WTC11 (cell line): ENCODE measurements around the gene PCYOX1L. TPM values are rescaled to one million over a fixed set of nuclear protein-coding genes. Genes with fewer than 3 reads are reported as not detected.
A peak's percentile ranks its signal among the peaks of the same experiment; 100 is the strongest.

Experiments used
- ATAC-seq: fragments of 200-7000 bp; cut with Tn5 transposase; 2 replicates; pipeline ENCODE4 v1.10.0; 2021; ENCODE audit warnings: mild to moderate bottlenecking, moderate library complexity
- CTCF ChIA-PET: fragments of 300-600 bp; sonication (Branson Sonifier 250); formaldehyde crosslinking; loops from one replicate; lab custom pipeline; 2021; ENCODE audit warnings: antibody characterized with exemption; lab: Charles Lee
- POLR2A ChIA-PET: fragments of 350-600 bp; sonication (Branson Sonifier 250); formaldehyde crosslinking; loops from one replicate; lab custom pipeline; 2021; ENCODE audit warnings: antibody characterized with exemption; lab: Charles Lee
- DNase-seq: peaks from one replicate; pipeline ENCODE4 v3.0.0; 2021; ENCODE audit warnings: low spot score
- H3K27ac Mint-ChIP-seq: 2 replicates; pipeline ENCODE4 v1.8.0; 2021; ENCODE audit warnings: mixed read lengths
- H3K27me3 Mint-ChIP-seq: 2 replicates; pipeline ENCODE4 v1.8.0; 2021; ENCODE audit warnings: low read depth, mild to moderate bottlenecking, moderate library complexity, mixed read lengths
- H3K36me3 Mint-ChIP-seq: 2 replicates; pipeline ENCODE4 v1.8.0; 2021; ENCODE audit warnings: mixed read lengths
- H3K4me1 Mint-ChIP-seq: 2 replicates; pipeline ENCODE4 v1.8.0; 2022; ENCODE audit warnings: mixed read lengths
- H3K4me3 Mint-ChIP-seq: 2 replicates; pipeline ENCODE4 v1.8.0; 2021; ENCODE audit warnings: mild to moderate bottlenecking, moderate library complexity, mixed read lengths
- H3K9me3 Mint-ChIP-seq: 2 replicates; pipeline ENCODE4 v1.8.0; 2021; ENCODE audit warnings: mixed read lengths
- CTCF ChIP-seq: fragments of 200-600 bp; IDR thresholded peaks from 2 replicates; pipeline ENCODE4 v1.8.0; 2022; ENCODE audit warnings: antibody characterized with exemption
- FOXP4 ChIP-seq: sonication (generic); formaldehyde crosslinking; IDR thresholded peaks from 2 replicates; pipeline ENCODE4 v1.8.0; 2022; ENCODE audit warnings: mild to moderate bottlenecking, missing genetic modification reagents
- GABPB1 ChIP-seq: sonication (generic); formaldehyde crosslinking; IDR thresholded peaks from 2 replicates; pipeline ENCODE4 v1.8.1; 2023; ENCODE audit warnings: mild to moderate bottlenecking, missing genetic modification reagents
- MAX ChIP-seq: sonication (generic); formaldehyde crosslinking; IDR thresholded peaks from 2 replicates; pipeline ENCODE4 v1.8.0; 2022; ENCODE audit warnings: mild to moderate bottlenecking, missing genetic modification reagents
- NFYB ChIP-seq: sonication (generic); formaldehyde crosslinking; conservative IDR thresholded peaks from 2 replicates; pipeline ENCODE4 v1.8.0; 2022; ENCODE audit warnings: low read depth, missing genetic modification reagents
- NR2C2 ChIP-seq: sonication (generic); formaldehyde crosslinking; IDR thresholded peaks from 2 replicates; pipeline ENCODE4 v1.8.0; 2022; ENCODE audit warnings: mild to moderate bottlenecking, missing genetic modification reagents
- PRDM15 ChIP-seq: sonication (generic); formaldehyde crosslinking; IDR thresholded peaks from 2 replicates; pipeline ENCODE4 v1.8.0; 2022; ENCODE audit warnings: missing genetic modification reagents
- STAT6 ChIP-seq: sonication (generic); formaldehyde crosslinking; conservative IDR thresholded peaks from 2 replicates; pipeline ENCODE4 v1.8.1; 2023; ENCODE audit warnings: mild to moderate bottlenecking, low read depth, missing genetic modification reagents, moderate library complexity
- TCF7 ChIP-seq: sonication (generic); formaldehyde crosslinking; IDR thresholded peaks from 2 replicates; pipeline ENCODE4 v1.8.0; 2022; ENCODE audit warnings: mild to moderate bottlenecking, low read depth, missing genetic modification reagents, moderate library complexity
- TEAD4 ChIP-seq: sonication (generic); formaldehyde crosslinking; IDR thresholded peaks from 2 replicates; pipeline ENCODE4 v1.8.0; 2022; ENCODE audit warnings: mild to moderate bottlenecking, missing genetic modification reagents
- USF1 ChIP-seq: sonication (generic); formaldehyde crosslinking; IDR thresholded peaks from 2 replicates; pipeline ENCODE4 v1.8.0; 2022; ENCODE audit warnings: mild to moderate bottlenecking, missing genetic modification reagents
- USF2 ChIP-seq: sonication (generic); formaldehyde crosslinking; IDR thresholded peaks from 2 replicates; pipeline ENCODE4 v1.8.1; 2023; ENCODE audit warnings: mild to moderate bottlenecking, missing genetic modification reagents, moderate library complexity
- total RNA-seq: library from RNA; stranded (reverse); gene quantifications from 3 replicates; pipeline ENCODE4 v1.2.3, GENCODE V29; 2021
- TF ChIP-seq, protein P1 (sequence below): sonication (generic); formaldehyde crosslinking; conservative IDR thresholded peaks from 2 replicates; pipeline ENCODE4 v1.8.1; 2022; ENCODE audit warnings: mild to moderate bottlenecking, missing genetic modification reagents
- TF ChIP-seq, protein P2 (sequence below): fragments of 250-450 bp; sonication (Bioruptor Pico); IDR thresholded peaks from 2 replicates; pipeline ENCODE4 v2.1.2; 2022; ENCODE audit warnings: mild to moderate bottlenecking, moderate library complexity

PCYOX1L gene
- total RNA-seq, 1 experiment from 2014 or later = 8.1 TPM

- TF ChIP-seq FOXP4 (CRISPR knock-in tag) (no peak), NFYB (CRISPR knock-in tag) (no peak)
- TF ChIP-seq, protein P1, sequence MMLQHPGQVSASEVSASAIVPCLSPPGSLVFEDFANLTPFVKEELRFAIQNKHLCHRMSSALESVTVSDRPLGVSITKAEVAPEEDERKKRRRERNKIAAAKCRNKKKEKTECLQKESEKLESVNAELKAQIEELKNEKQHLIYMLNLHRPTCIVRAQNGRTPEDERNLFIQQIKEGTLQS (CRISPR knock-in tag) = no peak
- TF ChIP-seq, protein P2, sequence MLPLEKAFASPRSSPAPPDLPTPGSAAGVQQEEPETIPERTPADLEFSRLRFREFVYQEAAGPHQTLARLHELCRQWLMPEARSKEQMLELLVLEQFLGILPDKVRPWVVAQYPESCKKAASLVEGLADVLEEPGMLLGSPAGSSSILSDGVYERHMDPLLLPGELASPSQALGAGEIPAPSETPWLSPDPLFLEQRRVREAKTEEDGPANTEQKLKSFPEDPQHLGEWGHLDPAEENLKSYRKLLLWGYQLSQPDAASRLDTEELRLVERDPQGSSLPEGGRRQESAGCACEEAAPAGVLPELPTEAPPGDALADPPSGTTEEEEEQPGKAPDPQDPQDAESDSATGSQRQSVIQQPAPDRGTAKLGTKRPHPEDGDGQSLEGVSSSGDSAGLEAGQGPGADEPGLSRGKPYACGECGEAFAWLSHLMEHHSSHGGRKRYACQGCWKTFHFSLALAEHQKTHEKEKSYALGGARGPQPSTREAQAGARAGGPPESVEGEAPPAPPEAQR (CRISPR knock-in tag) = no peak
These were observed 40.4 kb upstream of the PCYOX1L start (continued) for GRCh38 chr5:149317281-149318048.

DNA sequence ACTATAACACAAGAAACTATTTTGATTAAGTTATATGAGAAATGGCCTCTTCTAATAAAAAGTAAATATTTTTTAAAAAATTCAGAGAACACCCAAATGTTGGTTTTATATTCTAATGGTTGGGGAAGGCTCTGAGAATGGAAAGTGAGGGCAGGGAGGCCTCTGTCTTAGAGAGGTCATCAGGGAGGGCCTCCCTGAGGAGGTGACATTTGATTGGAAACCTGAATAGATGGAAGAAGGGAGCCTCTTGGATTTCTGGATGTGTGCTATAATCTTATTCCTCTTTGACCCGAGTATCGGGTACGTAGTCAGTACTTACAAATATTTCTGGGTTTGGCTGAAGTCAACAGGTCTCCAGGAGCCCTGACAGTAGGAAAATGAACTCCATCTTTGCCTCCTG is 38.7 kb upstream of the PCYOX1L start:
- POLR2A ChIA-PET = no interaction called here
- DNase-seq (no peak), ATAC-seq (no peak)
- no peak overlapping the region for H3K27ac Mint-ChIP-seq
- TF ChIP-seq GABPB1 = no peak
- TF ChIP-seq TCF7 (CRISPR knock-in tag) = no peak
- no peaks in the 10 kb centered on the region for H3K27me3 Mint-ChIP-seq
- H3K4me1 Mint-ChIP-seq = peaks cover 18% of the 10 kb centered on the region
- CTCF ChIA-PET = interaction anchor here (0.9 kb wide), 2 partner anchors 49 to 246 kb away, joined by 3 read pairs; no protein-coding TSS in a partner anchor
- no peak overlapping the region for H3K4me3 Mint-ChIP-seq
- no peaks in the 10 kb centered on the region for H3K9me3 Mint-ChIP-seq
- H3K36me3 Mint-ChIP-seq = no peaks in the 10 kb centered on the region

DNA sequence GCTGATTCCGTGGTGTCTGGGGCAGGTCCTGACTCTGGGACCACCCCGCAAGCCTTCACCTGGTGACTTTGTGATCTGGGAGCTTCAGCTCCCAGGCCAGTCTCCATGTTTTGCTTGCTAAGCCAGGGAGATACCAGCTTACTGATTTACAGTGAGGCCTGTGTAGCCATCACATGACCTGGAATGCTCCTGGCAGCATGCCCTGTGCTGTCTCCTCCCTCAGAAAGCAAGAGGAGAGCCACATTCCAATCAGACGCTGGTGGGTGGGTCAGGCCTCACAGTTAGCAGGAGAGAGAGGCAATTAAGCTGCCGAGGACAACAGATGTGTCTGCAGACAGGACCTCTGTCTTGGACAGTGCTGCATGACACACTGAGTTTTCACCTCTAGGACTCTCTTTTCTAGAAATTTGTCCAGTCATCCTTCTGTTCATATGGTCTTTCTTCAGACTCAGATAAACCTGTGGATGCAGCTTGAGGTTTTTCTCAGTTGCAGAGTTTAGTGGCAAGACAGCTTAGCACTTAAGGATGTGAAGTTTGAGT is 37.0 kb upstream of the PCYOX1L start:
- POLR2A ChIA-PET = no interaction called here
- no peaks in the 10 kb centered on the region for H3K36me3 Mint-ChIP-seq
- no peaks in the 10 kb centered on the region for H3K9me3 Mint-ChIP-seq
- TF ChIP-seq GABPB1 = 0 out of 2 replicates have a peak, but pooled peaks have one; percentile 33
- TF ChIP-seq USF2 = peak; percentile 51; the same call in 1 of the 2 replicates
- TF ChIP-seq MAX (CRISPR knock-in tag) = no peak
- no peak for TF ChIP-seq CTCF
- TF ChIP-seq TEAD4 (CRISPR knock-in tag) = no peak
- no peak for TF ChIP-seq STAT6 (CRISPR knock-in tag)
- no peak for TF ChIP-seq NR2C2 (CRISPR knock-in tag)
- peak; percentile 54; the same call in 1 of the 2 replicates for TF ChIP-seq USF1 (CRISPR knock-in tag)
- TF ChIP-seq PRDM15 (CRISPR knock-in tag) = peak; percentile 45; the same call in 1 of the 2 replicates
- H3K4me3 Mint-ChIP-seq = no peak overlapping the region
- no peak overlapping the region for H3K27ac Mint-ChIP-seq
- CTCF ChIA-PET = interaction anchor here (0.7 to 1.9 kb wide), 9 partner anchors 10 to 242 kb away, joined by 3 to 7 read pairs (median 4); partner anchors contain the start of genes GRPEL2 and PCYOX1L
- no peaks in the 10 kb centered on the region for H3K27me3 Mint-ChIP-seq
- DNase-seq (no peak), ATAC-seq (peak; percentile 71)
- H3K4me1 Mint-ChIP-seq = peaks cover 18% of the 10 kb centered on the region
